Measurements from ENCODE around the gene RASL11B. TPM values are rescaled to one million over a fixed set of nuclear protein-coding genes. Genes with fewer than 3 reads are reported as not detected.

RASL11B gene, protein sequence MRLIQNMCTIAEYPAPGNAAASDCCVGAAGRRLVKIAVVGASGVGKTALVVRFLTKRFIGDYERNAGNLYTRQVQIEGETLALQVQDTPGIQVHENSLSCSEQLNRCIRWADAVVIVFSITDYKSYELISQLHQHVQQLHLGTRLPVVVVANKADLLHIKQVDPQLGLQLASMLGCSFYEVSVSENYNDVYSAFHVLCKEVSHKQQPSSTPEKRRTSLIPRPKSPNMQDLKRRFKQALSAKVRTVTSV
- total RNA-seq (2021): 28.3 and 30.0 TPM in 2 replicates
- long read RNA-seq, transcript RASL11B-201 (4 exons, 1,995 nt): major isoform, 388 of 403 reads
- long read RNA-seq, partial matches to known transcripts: 3 of 403 reads
- long read RNA-seq, other reads (novel, unspliced or antisense): 12 of 403 reads

DNA sequence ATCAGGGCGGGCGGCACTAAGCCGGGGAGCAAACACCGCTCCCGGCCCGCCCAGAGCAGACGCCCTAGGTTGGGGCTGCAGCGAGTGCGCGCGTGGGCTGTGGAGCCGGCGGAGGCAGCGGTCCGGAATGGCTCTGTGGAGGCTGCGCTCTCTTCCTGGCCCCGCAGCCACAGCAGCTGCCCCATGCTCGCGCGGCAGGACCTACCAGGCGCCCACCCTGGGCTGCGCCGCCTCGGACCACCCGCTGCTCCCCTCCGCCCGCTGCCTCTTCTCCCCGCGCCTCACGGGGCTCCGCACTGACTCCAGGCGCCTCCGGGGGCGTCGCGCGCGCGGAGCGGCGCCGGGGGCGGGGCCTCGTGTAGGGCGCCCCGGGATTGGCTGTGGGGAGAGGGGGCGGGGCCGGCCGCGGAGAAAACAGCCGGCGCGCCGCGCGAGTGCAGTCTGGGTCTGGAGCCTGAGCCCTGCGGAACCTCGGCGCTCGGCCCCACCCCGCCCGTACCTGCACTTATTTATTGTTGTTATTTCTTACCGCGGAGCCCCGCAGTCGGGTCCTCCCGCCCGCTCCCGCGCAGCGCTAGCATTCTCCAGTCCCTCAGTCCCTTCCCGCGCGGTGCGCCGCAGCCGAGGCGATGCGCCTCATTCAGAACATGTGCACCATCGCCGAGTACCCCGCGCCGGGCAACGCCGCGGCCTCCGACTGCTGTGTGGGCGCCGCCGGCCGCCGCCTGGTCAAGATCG, at the start of gene RASL11B:
RASL11B (plus strand) TSS at position 439 of the 738 bp plus-strand sequence; CDS start at position 630, 191 bp downstream.
- Histone ChIP-seq H3K9ac (ENCODE audit: extremely low read depth, insufficient read length, low read length) (peak within 1 kb of the TSS; percentile 93), H3K56ac (ENCODE audit: insufficient read length, low read depth, low read length) (no peak within 1 kb of the TSS), H3K4me1 (ENCODE audit: insufficient read depth, low read length) (peaks cover 7% of the 10 kb centered on the region), H2BK20ac (ENCODE audit: low read depth, low read length, poor library complexity, severe bottlenecking) (no peak within 1 kb of the TSS), H2BK5ac (ENCODE audit: insufficient read length, low read length) (no peak within 1 kb of the TSS), H2BK12ac (ENCODE audit: insufficient read length, low read depth, low read length) (no peak within 1 kb of the TSS), H3K4ac (ENCODE audit: low read depth, low read length) (no peak within 1 kb of the TSS), H3K27ac (ENCODE audit: insufficient read length, low read depth, low read length) (no peak within 1 kb of the TSS), H2BK15ac (ENCODE audit: low read depth, low read length) (no peak within 1 kb of the TSS), H3K27me3 (ENCODE audit: insufficient read depth, low read length) (no peaks in the 10 kb centered on the region), H3K23ac (ENCODE audit: insufficient read length, low read depth, low read length) (no peak within 1 kb of the TSS), H3K4me2 (ENCODE audit: insufficient read depth, insufficient read length, low read length) (peak within 1 kb of the TSS; percentile 94), H2AFZ (ENCODE audit: low read length) (no peak within 1 kb of the TSS), H4K20me1 (ENCODE audit: control insufficient read depth, insufficient read depth, insufficient read length) (no peaks in the 10 kb centered on the region), H3K14ac (ENCODE audit: insufficient read depth, low read length) (peak within 1 kb of the TSS; percentile 88), H3K9me3 (ENCODE audit: control insufficient read depth, low read depth, low read length) (peaks cover 7% of the 10 kb centered on the region), H2BK120ac (ENCODE audit: low read depth, low read length, poor library complexity, severe bottlenecking) (no peak within 1 kb of the TSS), H4K91ac (ENCODE audit: insufficient read length, low read depth, low read length) (no peak within 1 kb of the TSS), H3K79me2 (ENCODE audit: insufficient read depth, low read length) (peaks cover 8% of the 10 kb centered on the region; the same call in 1 of the 2 replicates), H3K79me1 (ENCODE audit: insufficient read depth, low read depth, low read length, poor library complexity, severe bottlenecking) (no peaks in the 10 kb centered on the region), H3T11ph (ENCODE audit: low read length) (no peak within 1 kb of the TSS), H4K8ac (replicated peaks; ENCODE audit: insufficient read length, low read depth, low read length) (no peak within 1 kb of the TSS), H4K5ac (ENCODE audit: insufficient read length, low read depth, low read length) (no peak within 1 kb of the TSS), H3K23me2 (ENCODE audit: insufficient read length, low read depth, low read length, poor library complexity, severe bottlenecking) (peaks cover 13% of the 10 kb centered on the region), H3K18ac (ENCODE audit: insufficient read length, low read depth, low read length) (peak within 1 kb of the TSS; percentile 72), H2AK5ac (ENCODE audit: insufficient read length, low read length) (no peak within 1 kb of the TSS)
- peak within 1 kb of the TSS; percentile 84 to 93 for H3K4me3 Mint-ChIP-seq
- peaks cover 13 to 23% of the 10 kb centered on the region in 2 experiments; a peak in 4 of 5 replicates for H3K9me3 Mint-ChIP-seq
- peaks cover 48 to 60% (median 56%) of the 10 kb centered on the region in 3 experiments for H3K36me3 Mint-ChIP-seq (ENCODE audit: insufficient read depth in 1 of 3, low read depth in 3 of 3)
- H3K4me1 Mint-ChIP-seq: peaks cover 53 to 62% of the 10 kb centered on the region in 2 experiments
- H3K27me3 Mint-ChIP-seq (ENCODE audit: low read depth): peaks cover 5% of the 10 kb centered on the region
- H3K27ac Mint-ChIP-seq: peak within 1 kb of the TSS; percentile 22 to 81 (median 79); a peak in 5 of 7 replicates
- TF ChIP-seq, protein P1, sequence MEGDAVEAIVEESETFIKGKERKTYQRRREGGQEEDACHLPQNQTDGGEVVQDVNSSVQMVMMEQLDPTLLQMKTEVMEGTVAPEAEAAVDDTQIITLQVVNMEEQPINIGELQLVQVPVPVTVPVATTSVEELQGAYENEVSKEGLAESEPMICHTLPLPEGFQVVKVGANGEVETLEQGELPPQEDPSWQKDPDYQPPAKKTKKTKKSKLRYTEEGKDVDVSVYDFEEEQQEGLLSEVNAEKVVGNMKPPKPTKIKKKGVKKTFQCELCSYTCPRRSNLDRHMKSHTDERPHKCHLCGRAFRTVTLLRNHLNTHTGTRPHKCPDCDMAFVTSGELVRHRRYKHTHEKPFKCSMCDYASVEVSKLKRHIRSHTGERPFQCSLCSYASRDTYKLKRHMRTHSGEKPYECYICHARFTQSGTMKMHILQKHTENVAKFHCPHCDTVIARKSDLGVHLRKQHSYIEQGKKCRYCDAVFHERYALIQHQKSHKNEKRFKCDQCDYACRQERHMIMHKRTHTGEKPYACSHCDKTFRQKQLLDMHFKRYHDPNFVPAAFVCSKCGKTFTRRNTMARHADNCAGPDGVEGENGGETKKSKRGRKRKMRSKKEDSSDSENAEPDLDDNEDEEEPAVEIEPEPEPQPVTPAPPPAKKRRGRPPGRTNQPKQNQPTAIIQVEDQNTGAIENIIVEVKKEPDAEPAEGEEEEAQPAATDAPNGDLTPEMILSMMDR (conservative IDR thresholded peaks at IDR 0.05): no peak
- DNase-seq: peak; percentile 84
- no CpG with 5 or more reads among the region's 94 CpGs for WGBS (ENCODE audit: extremely low coverage, insufficient read length, low lambda C conversion rate)

All from H9 (cell line).